Ishikawa (cell line): ENCODE measurements around the gene MEGF6.

Source experiments
- CEBPB ChIP-seq: IDR thresholded peaks from 2 replicates; pipeline ENCODE4 v1.6.1; 2012
- EGR1 ChIP-seq: IDR thresholded peaks from 2 replicates; pipeline ENCODE4 v1.6.1; 2012
- EP300 ChIP-seq: IDR thresholded peaks from 2 replicates; pipeline ENCODE4 v1.6.1; 2012; ENCODE audit warnings: borderline replicate concordance
- FOXM1 ChIP-seq: IDR thresholded peaks from 2 replicates; pipeline ENCODE4 v1.6.1; 2012; ENCODE audit warnings: low read depth, borderline replicate concordance
- MAX ChIP-seq: IDR thresholded peaks from 2 replicates; pipeline ENCODE4 v1.6.1; 2012
- NFIC ChIP-seq: IDR thresholded peaks from 2 replicates; pipeline ENCODE4 v1.6.1; 2012
- RAD21 ChIP-seq: IDR thresholded peaks from 2 replicates; pipeline ENCODE4 v1.6.1; 2012; ENCODE audit warnings: low read depth
- REST ChIP-seq: IDR thresholded peaks from 2 replicates; pipeline ENCODE4 v1.6.1; 2012; ENCODE audit warnings: low read depth, mild to moderate bottlenecking
- TAF1 ChIP-seq: IDR thresholded peaks from 2 replicates; pipeline ENCODE4 v1.6.1; 2012; ENCODE audit warnings: low read depth, mild to moderate bottlenecking
- TCF12 ChIP-seq: IDR thresholded peaks from 2 replicates; pipeline ENCODE4 v1.6.1; 2012; ENCODE audit warnings: low read depth
- TEAD4 ChIP-seq: IDR thresholded peaks from 2 replicates; pipeline ENCODE4 v1.6.1; 2012
- USF1 ChIP-seq: IDR thresholded peaks from 2 replicates; pipeline ENCODE4 v1.6.1; 2012
- YY1 ChIP-seq: IDR thresholded peaks from 2 replicates; pipeline ENCODE4 v1.6.1; 2012; ENCODE audit warnings: low read depth
- ZBTB7A ChIP-seq: IDR thresholded peaks from 2 replicates; pipeline ENCODE4 v1.6.1; 2012; ENCODE audit warnings: low read depth

MEGF6 gene

GRCh38 chr1:3533067-3534048 lies 78.0 kb downstream of the MEGF6 start:
- no peak for TF ChIP-seq TEAD4
- no peak for TF ChIP-seq EGR1
- TF ChIP-seq TCF12 = no peak

- TF ChIP-seq NFIC = no peak
- no peak for TF ChIP-seq CEBPB
- no peak for TF ChIP-seq MAX
Measured at GRCh38 chr1:3531928-3532327, 79.4 kb downstream of the MEGF6 start.

GRCh38 chr1:3530926-3531818 lies 80.1 kb downstream of the MEGF6 start:
- TF ChIP-seq MAX = peak; percentile 76
- peak; percentile 95 for TF ChIP-seq TEAD4
- peak; percentile 81 for TF ChIP-seq USF1
- TF ChIP-seq REST = no peak
- no peak for TF ChIP-seq CEBPB
- TF ChIP-seq YY1 = no peak
- no peak for TF ChIP-seq FOXM1
- TF ChIP-seq RAD21 = no peak
- no peak; the same call in 1 of the 2 replicates for TF ChIP-seq TAF1

GRCh38 chr1:3530086-3530925 lies 81.0 kb downstream of the MEGF6 start:
- TF ChIP-seq TEAD4 (no peak), EGR1 (no peak), MAX (no peak), REST (no peak), RAD21 (no peak), ZBTB7A (peak; percentile 48; the same call in 1 of the 2 replicates)

- TF ChIP-seq USF1 (no peak), CEBPB (no peak), TCF12 (no peak), NFIC (no peak), YY1 (no peak), REST (no peak), EP300 (no peak), ZBTB7A (no peak)
Measured at GRCh38 chr1:3529099-3529729, 82.1 kb downstream of the MEGF6 start.
